HepG2 (cell line): Measurements from ENCODE around the gene MS4A3. TPM values are rescaled to one million over a fixed set of nuclear protein-coding genes. Genes with fewer than 3 reads are reported as not detected.

Source experiments
- ATAC-seq: fragments of 200-7000 bp; cut with Tn5 transposase; 3 replicates; pipeline ENCODE4 v1.9.1; 2020; ENCODE audit warnings: mild to moderate bottlenecking, moderate library complexity
- BruUV-seq: library from RNA; stranded (reverse); fragments of 400-500 nt; replicated peaks from 2 replicates; lab custom pipeline; 2021; lab: Mats Ljungman, UMichigan
- CTCF ChIA-PET: fragments of 300-600 bp; formaldehyde crosslinking; extraction: SDS; loops from one replicate; lab custom pipeline; 2021; ENCODE audit warnings: low total read pairs, inconsistent platforms, low intra/inter-chr PET ratio; lab: Yijun Ruan, JAX
- POLR2A ChIA-PET: fragments of 350-600 bp; sonication (Branson Sonifier 250); formaldehyde crosslinking; loops from one replicate; lab custom pipeline; 2020; ENCODE audit warnings: antibody characterized with exemption, inconsistent platforms; lab: Yijun Ruan, JAX
- DNase-seq: peaks from one replicate; pipeline ENCODE4 v3.0.0-alpha.2; 2015; ENCODE audit warnings: low spot score
- FAIRE-seq: peaks from 3 replicates; lab custom pipeline; 2011; peaks lifted over from hg19 to GRCh38; lab: Jason Lieb, UNC
- H2AFZ ChIP-seq: one replicate; pipeline ENCODE4 v1.6.1; 2011; ENCODE audit warnings: low read length, inconsistent platforms
- H3K27ac ChIP-seq: fragments of 300-600 bp; 3 replicates; pipeline ENCODE4 v1.8.0; 2011; ENCODE audit warnings: mixed run types, mild to moderate bottlenecking, mixed read lengths, low read length, inconsistent platforms; ENCODE audit not compliant: insufficient read depth; ENCODE audit errors: extremely low read length
- H3K27me3 ChIP-seq, 2 experiments: fragments of 200-600 bp in 1 of 2; 2 replicates in 1 of 2; 3 replicates in 1 of 2; pipeline versions ENCODE4 v1.6.0 to v1.8.0; 2011; ENCODE audit warnings: low read length in 2 of 2, mild to moderate bottlenecking in 2 of 2, moderate library complexity in 2 of 2, inconsistent platforms in 1 of 2; ENCODE audit not compliant: insufficient read depth in 2 of 2, control insufficient read depth in 1 of 2
- H3K36me3 ChIP-seq, 2 experiments: fragments of 200-600 bp in 1 of 2; replicated peaks in 1 of 2; 2 replicates in 1 of 2; 3 replicates in 1 of 2; pipeline versions ENCODE4 v1.5.1 to v1.8.0; 2011; ENCODE audit warnings: low read length in 2 of 2, inconsistent platforms in 1 of 2; ENCODE audit not compliant: insufficient read depth in 2 of 2, control insufficient read depth in 1 of 2
- H3K4me1 ChIP-seq: 2 replicates; pipeline ENCODE4 v1.5.1; 2012; ENCODE audit warnings: low read length, inconsistent platforms; ENCODE audit not compliant: insufficient read depth
- H3K4me2 ChIP-seq: 2 replicates; pipeline ENCODE4 v1.6.0; 2011; ENCODE audit warnings: low read depth, low read length, inconsistent platforms
- H3K4me3 ChIP-seq, 3 experiments: fragments of 200-600 bp in 1 of 3; sonication (generic), shearing (Covaris generic) in 1 of 3; replicated peaks in 1 of 3; 2 replicates each; pipeline ENCODE4 v1.5.1; 2011 to 2016; ENCODE audit warnings: low read length in 3 of 3, inconsistent platforms in 2 of 3, low read depth in 2 of 3, mild to moderate bottlenecking in 2 of 3, control low read depth in 1 of 3, mixed read lengths in 1 of 3; ENCODE audit not compliant: insufficient read depth in 1 of 3
- H3K79me2 ChIP-seq: one replicate; pipeline ENCODE4 v1.6.1; 2011; ENCODE audit warnings: low read length, inconsistent platforms; ENCODE audit not compliant: insufficient read depth
- H3K9ac ChIP-seq: 2 replicates; pipeline ENCODE4 v1.6.0; 2011; ENCODE audit warnings: mild to moderate bottlenecking, low read depth, low read length, inconsistent platforms; ENCODE audit not compliant: insufficient read depth
- H3K9me3 ChIP-seq: 2 replicates; pipeline ENCODE4 v1.5.1; 2012; ENCODE audit warnings: mild to moderate bottlenecking, low read length
- H4K20me1 ChIP-seq: 2 replicates; pipeline ENCODE4 v1.6.0; 2011; ENCODE audit warnings: inconsistent platforms, mild to moderate bottlenecking, low read length, moderate library complexity; ENCODE audit not compliant: insufficient read depth
- CBX1 ChIP-seq: IDR thresholded peaks from one replicate; pipeline ENCODE4 v1.6.1; 2016; ENCODE audit warnings: antibody characterized with exemption, low read depth
- NCOR1 ChIP-seq: fragments of 200-600 bp; sonication (generic); IDR thresholded peaks from 2 replicates; pipeline ENCODE4 v1.7.0; 2017; ENCODE audit warnings: antibody characterized with exemption, low read length, borderline replicate concordance
- RFXAP ChIP-seq: sonication (generic); formaldehyde crosslinking; IDR thresholded peaks from 2 replicates; pipeline ENCODE4 v1.4.0; 2020; ENCODE audit warnings: missing genetic modification reagents, borderline replicate concordance
- SP2 ChIP-seq: sonication (generic); formaldehyde crosslinking; IDR thresholded peaks from 2 replicates; pipeline ENCODE4 v1.5.1; 2020; ENCODE audit warnings: mild to moderate bottlenecking, missing genetic modification reagents
- ZNF724P ChIP-seq: sonication (generic); formaldehyde crosslinking; IDR thresholded peaks from 2 replicates; pipeline ENCODE4 v1.8.0; 2022; ENCODE audit warnings: missing genetic modification reagents, borderline replicate concordance
- WGBS: methylation state at CpG from one replicate; pipeline ENCODE4 v1.1.6; 2017; ENCODE audit warnings: low lambda C conversion rate; 5-methylcytosine and 5-hydroxymethylcytosine counted together
- in situ Hi-C: cut with HindIII; loops from 2 replicates; pipeline ENCODE4 v1.10.0; 2017; ENCODE audit warnings: low pct_unique_long_range_greater_than_20kb; ENCODE audit not compliant: extremely low pct_ligation_motif_present
- intact Hi-C: fragments of 100-400 bp; cut with micrococcal nuclease; formaldehyde crosslinking; loops from one replicate; pipeline ENCODE4 v1.10.0; 2022; ENCODE audit not compliant: unreplicated experiment
- polyA plus RNA-seq, 8 experiments: library from polyadenylated mRNA; depleted of rRNA in 3 of 8; stranded (reverse) in 7 of 8; unstranded in 1 of 8; fragments of >200 nt; fragmentation: Illumina TruSeq in 4 of 8; extraction: Trizol in 4 of 8; gene quantifications; 2 replicates each; pipeline versions ENCODE4 v1.2.1 to v1.2.3, GENCODE V29; 2011 to 2016; ENCODE audit warnings: low read depth in 4 of 8, missing spikeins in 1 of 8, mixed read lengths in 1 of 8; ENCODE audit not compliant: insufficient read depth in 1 of 8
- total RNA-seq, 5 experiments: library from RNA; depleted of rRNA; stranded (reverse); fragments of >200 nt; fragmentation: Illumina TruSeq; extraction: Trizol; gene quantifications; 2 replicates each; pipeline ENCODE4 v1.2.3, GENCODE V29; 2016; ENCODE audit warnings: low read depth in 1 of 5
- TF ChIP-seq, protein P1 (sequence below): sonication (generic); formaldehyde crosslinking; IDR thresholded peaks from 2 replicates; pipeline ENCODE4 v1.8.0; 2022; ENCODE audit warnings: mild to moderate bottlenecking, missing genetic modification reagents
- TF ChIP-seq, protein P2 (sequence below): sonication (generic); formaldehyde crosslinking; IDR thresholded peaks from 2 replicates; pipeline ENCODE4 v1.4.0; 2020; ENCODE audit warnings: missing genetic modification reagents
- TF ChIP-seq, protein P3 (sequence below): sonication (generic); formaldehyde crosslinking; IDR thresholded peaks from 2 replicates; pipeline ENCODE4 v1.4.0; 2020; ENCODE audit warnings: missing genetic modification reagents
- TF ChIP-seq, protein P4 (sequence below): sonication (generic); formaldehyde crosslinking; IDR thresholded peaks from 2 replicates; pipeline ENCODE4 v1.9.0; 2021; ENCODE audit warnings: missing genetic modification reagents, mild to moderate bottlenecking, borderline replicate concordance
- TF ChIP-seq, protein P5 (sequence below): IDR thresholded peaks from 2 replicates; pipeline ENCODE4 v1.6.1; 2016; ENCODE audit warnings: missing compliant biosample characterization, missing genetic modification reagents, borderline replicate concordance

MS4A3 gene
- total and polyA plus RNA-seq, 2 of the 13 experiments (the other 11 are each of a cell fraction or from before 2014, with no cell fraction given) = not detected

DNA sequence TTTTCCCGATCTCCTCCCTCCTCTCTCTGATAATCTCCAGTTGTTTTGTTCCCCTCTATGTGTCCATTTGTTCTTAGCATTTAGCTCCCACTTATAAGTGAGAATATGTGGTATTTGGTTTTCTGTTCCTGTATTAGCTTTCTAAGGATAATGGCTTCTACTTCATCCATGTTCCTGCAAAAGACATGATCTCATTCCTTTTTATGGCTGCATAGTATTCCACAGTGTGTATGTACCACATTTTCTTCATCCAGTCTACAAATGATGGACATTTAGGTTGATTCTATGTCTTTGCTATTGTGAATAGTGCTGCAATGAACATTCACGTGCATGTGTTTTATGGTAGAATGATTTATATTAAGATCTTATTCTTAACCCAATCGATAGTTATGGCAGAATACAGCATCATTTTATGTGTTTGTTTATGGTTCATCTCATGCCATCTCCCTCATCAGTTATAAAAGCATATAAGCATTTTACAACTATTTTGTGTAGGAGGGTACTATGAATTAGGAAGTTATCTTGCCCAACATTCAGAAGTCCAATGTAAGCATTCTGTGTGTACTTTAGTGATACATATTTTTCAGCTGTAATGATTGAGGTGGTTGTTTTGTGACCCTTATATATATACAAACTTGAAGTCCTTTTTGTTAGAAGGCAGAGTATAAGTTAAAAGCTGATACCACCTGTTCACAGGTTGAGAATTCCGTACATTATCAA, 3.2 kb downstream of the MS4A3 start:
- no peak overlapping the region for H3K4me3 ChIP-seq
- no peaks in the 10 kb centered on the region for H4K20me1 ChIP-seq
- no peaks in the 10 kb centered on the region for H3K4me1 ChIP-seq
- TF ChIP-seq, protein P1, sequence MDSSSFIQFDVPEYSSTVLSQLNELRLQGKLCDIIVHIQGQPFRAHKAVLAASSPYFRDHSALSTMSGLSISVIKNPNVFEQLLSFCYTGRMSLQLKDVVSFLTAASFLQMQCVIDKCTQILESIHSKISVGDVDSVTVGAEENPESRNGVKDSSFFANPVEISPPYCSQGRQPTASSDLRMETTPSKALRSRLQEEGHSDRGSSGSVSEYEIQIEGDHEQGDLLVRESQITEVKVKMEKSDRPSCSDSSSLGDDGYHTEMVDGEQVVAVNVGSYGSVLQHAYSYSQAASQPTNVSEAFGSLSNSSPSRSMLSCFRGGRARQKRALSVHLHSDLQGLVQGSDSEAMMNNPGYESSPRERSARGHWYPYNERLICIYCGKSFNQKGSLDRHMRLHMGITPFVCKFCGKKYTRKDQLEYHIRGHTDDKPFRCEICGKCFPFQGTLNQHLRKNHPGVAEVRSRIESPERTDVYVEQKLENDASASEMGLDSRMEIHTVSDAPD (CRISPR knock-in tag) = no peak
- TF ChIP-seq, protein P2, sequence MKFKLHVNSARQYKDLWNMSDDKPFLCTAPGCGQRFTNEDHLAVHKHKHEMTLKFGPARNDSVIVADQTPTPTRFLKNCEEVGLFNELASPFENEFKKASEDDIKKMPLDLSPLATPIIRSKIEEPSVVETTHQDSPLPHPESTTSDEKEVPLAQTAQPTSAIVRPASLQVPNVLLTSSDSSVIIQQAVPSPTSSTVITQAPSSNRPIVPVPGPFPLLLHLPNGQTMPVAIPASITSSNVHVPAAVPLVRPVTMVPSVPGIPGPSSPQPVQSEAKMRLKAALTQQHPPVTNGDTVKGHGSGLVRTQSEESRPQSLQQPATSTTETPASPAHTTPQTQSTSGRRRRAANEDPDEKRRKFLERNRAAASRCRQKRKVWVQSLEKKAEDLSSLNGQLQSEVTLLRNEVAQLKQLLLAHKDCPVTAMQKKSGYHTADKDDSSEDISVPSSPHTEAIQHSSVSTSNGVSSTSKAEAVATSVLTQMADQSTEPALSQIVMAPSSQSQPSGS (CRISPR knock-in tag) = no peak
- TF ChIP-seq ZNF724P (CRISPR knock-in tag) = no peak
- TF ChIP-seq SP2 (CRISPR knock-in tag) = no peak
- no peaks in the 10 kb centered on the region for H3K79me2 ChIP-seq
- no TSS peak for BruUV-seq
- no peak overlapping the region for H3K27ac ChIP-seq
- ChIA-PET POLR2A (no interaction called here), CTCF (no interaction called here)
- ATAC-seq (no peak), DNase-seq (no peak), FAIRE-seq (no peak)
- H3K27me3 ChIP-seq = peaks cover 0 to 13% of the 10 kb centered on the region in 2 experiments; a peak in 3 of 5 replicates
- H2AFZ ChIP-seq = no peak overlapping the region
- in situ Hi-C loops = no loop called here
- H3K9me3 ChIP-seq = no peaks in the 10 kb centered on the region
- H3K4me2 ChIP-seq = no peak overlapping the region
- no peak overlapping the region for H3K9ac ChIP-seq
- WGBS = 14% methylated on average over 4 of the region's 4 CpGs
- intact Hi-C loops = no loop called here
- no peaks in the 10 kb centered on the region for H3K36me3 ChIP-seq

DNA sequence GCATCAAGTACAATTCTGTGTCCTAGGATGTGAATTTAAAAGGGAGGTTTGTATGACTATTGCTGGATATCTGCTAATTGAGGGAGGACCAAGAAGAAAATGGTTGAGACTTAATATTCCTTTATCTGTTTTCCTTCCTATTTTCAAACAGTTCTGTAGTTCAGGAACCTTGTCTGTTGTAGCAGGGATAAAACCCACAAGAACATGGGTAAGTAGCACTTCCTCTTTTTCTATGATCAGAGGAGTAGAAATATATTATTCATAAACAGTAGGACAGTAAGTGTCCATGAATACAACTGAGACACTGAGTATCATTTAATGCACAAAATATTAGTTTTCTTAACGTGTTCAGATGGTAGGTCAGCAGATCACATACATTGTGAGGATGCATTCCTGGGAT, 7.6 kb downstream of the MS4A3 start:
- Histone ChIP-seq H3K9ac (no peak overlapping the region), H3K4me2 (no peak overlapping the region), H4K20me1 (no peaks in the 10 kb centered on the region), H3K4me1 (no peaks in the 10 kb centered on the region), H3K36me3 (no peaks in the 10 kb centered on the region), H3K79me2 (no peaks in the 10 kb centered on the region), H3K27me3 (no peaks in the 10 kb centered on the region; a peak in 1 of 5 replicates), H3K4me3 (no peak overlapping the region), H2AFZ (no peak overlapping the region), H3K27ac (no peak overlapping the region), H3K9me3 (no peaks in the 10 kb centered on the region)
- ChIA-PET POLR2A (no interaction called here), CTCF (no interaction called here)
- ATAC-seq = no peak
- 0% methylated on average over 1 of the region's 1 CpG for WGBS
- intact Hi-C loops = no loop called here
- FAIRE-seq = no peak
- BruUV-seq = no TSS peak
- DNase-seq = no peak
- in situ Hi-C loops = no loop called here
- TF ChIP-seq, protein P3, sequence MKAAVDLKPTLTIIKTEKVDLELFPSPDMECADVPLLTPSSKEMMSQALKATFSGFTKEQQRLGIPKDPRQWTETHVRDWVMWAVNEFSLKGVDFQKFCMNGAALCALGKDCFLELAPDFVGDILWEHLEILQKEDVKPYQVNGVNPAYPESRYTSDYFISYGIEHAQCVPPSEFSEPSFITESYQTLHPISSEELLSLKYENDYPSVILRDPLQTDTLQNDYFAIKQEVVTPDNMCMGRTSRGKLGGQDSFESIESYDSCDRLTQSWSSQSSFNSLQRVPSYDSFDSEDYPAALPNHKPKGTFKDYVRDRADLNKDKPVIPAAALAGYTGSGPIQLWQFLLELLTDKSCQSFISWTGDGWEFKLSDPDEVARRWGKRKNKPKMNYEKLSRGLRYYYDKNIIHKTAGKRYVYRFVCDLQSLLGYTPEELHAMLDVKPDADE (CRISPR knock-in tag) = no peak
- TF ChIP-seq, protein P4, sequence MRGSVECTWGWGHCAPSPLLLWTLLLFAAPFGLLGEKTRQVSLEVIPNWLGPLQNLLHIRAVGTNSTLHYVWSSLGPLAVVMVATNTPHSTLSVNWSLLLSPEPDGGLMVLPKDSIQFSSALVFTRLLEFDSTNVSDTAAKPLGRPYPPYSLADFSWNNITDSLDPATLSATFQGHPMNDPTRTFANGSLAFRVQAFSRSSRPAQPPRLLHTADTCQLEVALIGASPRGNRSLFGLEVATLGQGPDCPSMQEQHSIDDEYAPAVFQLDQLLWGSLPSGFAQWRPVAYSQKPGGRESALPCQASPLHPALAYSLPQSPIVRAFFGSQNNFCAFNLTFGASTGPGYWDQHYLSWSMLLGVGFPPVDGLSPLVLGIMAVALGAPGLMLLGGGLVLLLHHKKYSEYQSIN (CRISPR knock-in tag) = no peak
- TF ChIP-seq NCOR1 = no peak
- no peak for TF ChIP-seq RFXAP (CRISPR knock-in tag)
- no peak for TF ChIP-seq CBX1
- TF ChIP-seq, protein P5, sequence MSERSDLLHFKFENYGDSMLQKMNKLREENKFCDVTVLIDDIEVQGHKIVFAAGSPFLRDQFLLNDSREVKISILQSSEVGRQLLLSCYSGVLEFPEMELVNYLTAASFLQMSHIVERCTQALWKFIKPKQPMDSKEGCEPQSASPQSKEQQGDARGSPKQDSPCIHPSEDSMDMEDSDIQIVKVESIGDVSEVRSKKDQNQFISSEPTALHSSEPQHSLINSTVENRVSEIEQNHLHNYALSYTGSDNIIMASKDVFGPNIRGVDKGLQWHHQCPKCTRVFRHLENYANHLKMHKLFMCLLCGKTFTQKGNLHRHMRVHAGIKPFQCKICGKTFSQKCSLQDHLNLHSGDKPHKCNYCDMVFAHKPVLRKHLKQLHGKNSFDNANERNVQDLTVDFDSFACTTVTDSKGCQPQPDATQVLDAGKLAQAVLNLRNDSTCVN = no peak
